ENCODE results near the gene HBD.

The HBD gene

DNA sequence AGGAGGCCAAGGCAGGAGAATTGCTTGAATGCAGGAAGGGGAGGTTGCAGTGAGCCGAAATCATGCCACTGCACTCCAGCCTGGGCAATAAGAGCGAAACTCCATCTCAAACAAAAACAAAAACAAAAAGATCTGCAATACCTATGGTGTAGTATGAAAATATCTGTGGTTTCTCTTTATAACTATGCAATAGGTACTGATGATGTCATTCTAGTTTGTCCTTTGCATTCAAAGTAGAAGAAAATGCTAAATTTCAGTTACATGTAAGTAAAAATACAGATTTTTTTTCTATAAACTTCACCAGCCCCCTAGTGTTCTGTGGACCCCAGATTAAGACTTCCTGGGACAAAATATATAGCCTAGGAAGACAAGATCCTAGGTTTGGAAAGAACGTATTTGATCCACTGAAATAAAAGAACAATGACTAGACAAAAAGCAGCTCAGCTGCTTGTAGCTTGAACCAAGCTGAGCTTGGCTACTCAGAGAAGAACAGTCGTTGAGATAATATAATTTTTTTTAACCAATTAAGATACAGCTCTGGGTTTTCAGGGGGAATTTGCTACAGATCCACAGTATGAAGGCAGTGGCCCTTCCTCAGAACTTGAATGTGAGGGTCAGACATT, 38.2 kb upstream of the HBD start:
- ChIA-PET CTCF (interaction anchor here (0.6 kb wide), 1 partner anchor 19 kb away, joined by 3 read pairs; no protein-coding TSS in a partner anchor), POLR2A (no interaction called here)
- no peak overlapping the region for H3K4me3 ChIP-seq (ENCODE audit: low read depth, low read length)
- no peak overlapping the region for H3K27ac ChIP-seq (ENCODE audit: extremely low read depth, low read depth, low read length)
- no peaks in the 10 kb centered on the region for H3K36me3 ChIP-seq (ENCODE audit: control insufficient read depth in 2 of 2, insufficient read depth in 1 of 2, low read length in 2 of 2)
- H3K9me3 ChIP-seq (ENCODE audit: control insufficient read depth, insufficient read depth, low read depth, low read length), result no peaks in the 10 kb centered on the region
- TF ChIP-seq ZNF146 (tag by site-specific recombination; IDR thresholded peaks at IDR 0.05) (no peak), ZNF133 (tag by site-specific recombination; IDR thresholded peaks at IDR 0.05) (no peak), ZNF768 (tag by site-specific recombination; IDR thresholded peaks at IDR 0.05) (no peak), ZNF24 (tag by site-specific recombination; IDR thresholded peaks at IDR 0.05) (no peak), ZNF175 (tag by site-specific recombination; IDR thresholded peaks at IDR 0.05) (no peak), ZNF792 (tag by site-specific recombination; IDR thresholded peaks at IDR 0.05) (no peak), ZNF549 (tag by site-specific recombination; IDR thresholded peaks at IDR 0.05) (no peak)
- no peaks in the 10 kb centered on the region for H3K4me1 ChIP-seq (ENCODE audit: control insufficient read depth, insufficient read depth, low read length)

DNA sequence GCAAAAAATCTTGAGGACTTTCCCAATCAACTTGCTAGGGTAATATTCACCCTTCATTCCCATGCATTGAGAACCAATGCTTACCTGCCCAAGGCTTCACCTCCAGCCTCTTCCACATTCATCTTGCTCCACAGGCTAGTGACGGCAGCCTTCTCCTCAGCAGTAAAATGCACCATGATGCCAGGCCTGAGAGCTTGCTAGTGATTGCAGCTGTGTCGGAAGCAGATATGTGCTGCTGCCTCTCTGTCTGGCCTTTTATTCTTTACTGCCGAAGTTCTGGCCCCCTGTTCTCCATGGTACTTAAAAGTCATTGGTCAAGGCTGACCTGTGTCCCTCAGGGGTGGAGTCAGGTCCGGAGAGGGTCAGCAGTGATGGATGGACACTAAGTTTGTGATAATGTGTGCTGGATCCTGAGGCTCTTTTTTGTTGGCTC, 35.4 kb upstream of the HBD start, which contains the start of gene HBE1:
HBE1 (minus strand) TSS at position 231 of the 433 bp plus-strand sequence; CDS start at position 176, 55 bp downstream.
- Histone ChIP-seq H3K4me3 (ENCODE audit: low read depth, low read length) (no peak within 1 kb of the TSS), H3K4me1 (ENCODE audit: control insufficient read depth, insufficient read depth, low read length) (no peaks in the 10 kb centered on the region), H3K9me3 (ENCODE audit: control insufficient read depth, insufficient read depth, low read depth, low read length) (no peaks in the 10 kb centered on the region), H3K36me3 (ENCODE audit: control insufficient read depth in 2 of 2, insufficient read depth in 1 of 2, low read length in 2 of 2) (no peaks in the 10 kb centered on the region), H3K27ac (ENCODE audit: extremely low read depth, low read depth, low read length) (no peak within 1 kb of the TSS)
- CTCF ChIA-PET, result no interaction called here
- POLR2A ChIA-PET, result no interaction called here
- TF ChIP-seq ZNF223 (tag by site-specific recombination; IDR thresholded peaks at IDR 0.05) (no peak), ZNF792 (tag by site-specific recombination; IDR thresholded peaks at IDR 0.05) (no peak)

DNA sequence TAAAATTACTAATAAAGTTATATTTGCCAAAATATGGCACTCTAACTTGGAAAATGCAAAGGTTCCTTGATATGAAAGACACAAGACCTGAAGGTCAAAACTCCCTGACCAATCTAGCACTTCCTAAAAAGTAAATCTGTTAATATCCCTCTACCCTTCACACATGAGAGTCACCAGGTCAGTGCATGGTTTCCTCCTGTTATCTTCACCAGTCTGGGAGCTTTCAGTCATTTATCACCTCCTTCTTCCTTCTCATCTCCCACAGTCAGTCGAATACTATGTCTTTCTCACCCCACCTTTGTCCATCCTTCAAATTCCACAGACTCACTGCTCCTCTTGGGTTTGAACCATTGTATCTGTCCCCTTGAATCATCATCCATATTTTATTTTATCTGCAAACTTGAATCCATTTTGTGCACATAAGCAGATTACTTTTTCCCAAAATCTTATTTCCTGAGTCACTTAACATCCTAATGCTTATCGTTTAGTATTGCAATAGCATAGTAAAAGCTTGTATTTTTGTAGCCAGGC, 32.8 kb upstream of the HBD start:
- Histone ChIP-seq H3K4me1 (ENCODE audit: control insufficient read depth, insufficient read depth, low read length) (no peaks in the 10 kb centered on the region), H3K4me3 (ENCODE audit: low read depth, low read length) (no peak overlapping the region), H3K27ac (ENCODE audit: extremely low read depth, low read depth, low read length) (no peak overlapping the region), H3K9me3 (ENCODE audit: control insufficient read depth, insufficient read depth, low read depth, low read length) (no peaks in the 10 kb centered on the region), H3K36me3 (ENCODE audit: control insufficient read depth in 2 of 2, insufficient read depth in 1 of 2, low read length in 2 of 2) (no peaks in the 10 kb centered on the region)
- ChIA-PET CTCF (no interaction called here), POLR2A (no interaction called here)
- TF ChIP-seq ZNF571 (tag by site-specific recombination; IDR thresholded peaks at IDR 0.05) (no peak), ZNF621 (tag by site-specific recombination; IDR thresholded peaks at IDR 0.05) (no peak), SP2 (tag by site-specific recombination; IDR thresholded peaks at IDR 0.05) (no peak), ZNF544 (tag by site-specific recombination; IDR thresholded peaks at IDR 0.05) (no peak), KLF1 (tag by site-specific recombination; IDR thresholded peaks at IDR 0.05) (no peak), ZNF248 (tag by site-specific recombination; IDR thresholded peaks at IDR 0.05) (no peak), ZNF174 (tag by site-specific recombination; IDR thresholded peaks at IDR 0.05) (no peak), ZNF391 (tag by site-specific recombination; IDR thresholded peaks at IDR 0.05; ENCODE audit: borderline replicate concordance, low read depth) (no peak), GLIS2 (tag by site-specific recombination; IDR thresholded peaks at IDR 0.05) (no peak), SETDB1 (IDR thresholded peaks at IDR 0.05; ENCODE audit: insufficient read length, low read length) (no peak), ZNF660 (tag by site-specific recombination; IDR thresholded peaks at IDR 0.05) (no peak)
- TF ChIP-seq, protein P1, sequence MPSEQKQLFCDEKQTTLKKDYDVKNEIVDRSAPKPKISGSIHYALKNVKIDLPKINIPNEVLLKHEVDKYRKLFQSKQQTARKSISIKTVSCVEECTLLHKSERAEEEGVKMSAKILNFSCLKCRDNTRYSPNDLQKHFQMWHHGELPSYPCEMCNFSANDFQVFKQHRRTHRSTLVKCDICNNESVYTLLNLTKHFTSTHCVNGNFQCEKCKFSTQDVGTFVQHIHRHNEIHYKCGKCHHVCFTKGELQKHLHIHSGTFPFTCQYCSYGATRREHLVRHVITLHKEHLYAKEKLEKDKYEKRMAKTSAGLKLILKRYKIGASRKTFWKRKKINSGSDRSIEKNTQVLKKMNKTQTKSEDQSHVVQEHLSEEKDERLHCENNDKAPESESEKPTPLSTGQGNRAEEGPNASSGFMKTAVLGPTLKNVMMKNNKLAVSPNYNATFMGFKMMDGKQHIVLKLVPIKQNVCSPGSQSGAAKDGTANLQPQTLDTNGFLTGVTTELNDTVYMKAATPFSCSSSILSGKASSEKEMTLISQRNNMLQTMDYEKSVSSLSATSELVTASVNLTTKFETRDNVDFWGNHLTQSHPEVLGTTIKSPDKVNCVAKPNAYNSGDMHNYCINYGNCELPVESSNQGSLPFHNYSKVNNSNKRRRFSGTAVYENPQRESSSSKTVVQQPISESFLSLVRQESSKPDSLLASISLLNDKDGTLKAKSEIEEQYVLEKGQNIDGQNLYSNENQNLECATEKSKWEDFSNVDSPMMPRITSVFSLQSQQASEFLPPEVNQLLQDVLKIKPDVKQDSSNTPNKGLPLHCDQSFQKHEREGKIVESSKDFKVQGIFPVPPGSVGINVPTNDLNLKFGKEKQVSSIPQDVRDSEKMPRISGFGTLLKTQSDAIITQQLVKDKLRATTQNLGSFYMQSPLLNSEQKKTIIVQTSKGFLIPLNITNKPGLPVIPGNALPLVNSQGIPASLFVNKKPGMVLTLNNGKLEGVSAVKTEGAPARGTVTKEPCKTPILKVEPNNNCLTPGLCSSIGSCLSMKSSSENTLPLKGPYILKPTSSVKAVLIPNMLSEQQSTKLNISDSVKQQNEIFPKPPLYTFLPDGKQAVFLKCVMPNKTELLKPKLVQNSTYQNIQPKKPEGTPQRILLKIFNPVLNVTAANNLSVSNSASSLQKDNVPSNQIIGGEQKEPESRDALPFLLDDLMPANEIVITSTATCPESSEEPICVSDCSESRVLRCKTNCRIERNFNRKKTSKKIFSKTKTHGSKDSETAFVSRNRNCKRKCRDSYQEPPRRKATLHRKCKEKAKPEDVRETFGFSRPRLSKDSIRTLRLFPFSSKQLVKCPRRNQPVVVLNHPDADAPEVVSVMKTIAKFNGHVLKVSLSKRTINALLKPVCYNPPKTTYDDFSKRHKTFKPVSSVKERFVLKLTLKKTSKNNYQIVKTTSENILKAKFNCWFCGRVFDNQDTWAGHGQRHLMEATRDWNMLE (tag by site-specific recombination; conservative IDR thresholded peaks at IDR 0.05; ENCODE audit: low read depth), result no peak
- TF ChIP-seq, protein P2, sequence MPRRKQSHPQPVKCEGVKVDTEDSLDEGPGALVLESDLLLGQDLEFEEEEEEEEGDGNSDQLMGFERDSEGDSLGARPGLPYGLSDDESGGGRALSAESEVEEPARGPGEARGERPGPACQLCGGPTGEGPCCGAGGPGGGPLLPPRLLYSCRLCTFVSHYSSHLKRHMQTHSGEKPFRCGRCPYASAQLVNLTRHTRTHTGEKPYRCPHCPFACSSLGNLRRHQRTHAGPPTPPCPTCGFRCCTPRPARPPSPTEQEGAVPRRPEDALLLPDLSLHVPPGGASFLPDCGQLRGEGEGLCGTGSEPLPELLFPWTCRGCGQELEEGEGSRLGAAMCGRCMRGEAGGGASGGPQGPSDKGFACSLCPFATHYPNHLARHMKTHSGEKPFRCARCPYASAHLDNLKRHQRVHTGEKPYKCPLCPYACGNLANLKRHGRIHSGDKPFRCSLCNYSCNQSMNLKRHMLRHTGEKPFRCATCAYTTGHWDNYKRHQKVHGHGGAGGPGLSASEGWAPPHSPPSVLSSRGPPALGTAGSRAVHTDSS (tag by site-specific recombination; IDR thresholded peaks at IDR 0.05), result no peak
- TF ChIP-seq, protein P3, sequence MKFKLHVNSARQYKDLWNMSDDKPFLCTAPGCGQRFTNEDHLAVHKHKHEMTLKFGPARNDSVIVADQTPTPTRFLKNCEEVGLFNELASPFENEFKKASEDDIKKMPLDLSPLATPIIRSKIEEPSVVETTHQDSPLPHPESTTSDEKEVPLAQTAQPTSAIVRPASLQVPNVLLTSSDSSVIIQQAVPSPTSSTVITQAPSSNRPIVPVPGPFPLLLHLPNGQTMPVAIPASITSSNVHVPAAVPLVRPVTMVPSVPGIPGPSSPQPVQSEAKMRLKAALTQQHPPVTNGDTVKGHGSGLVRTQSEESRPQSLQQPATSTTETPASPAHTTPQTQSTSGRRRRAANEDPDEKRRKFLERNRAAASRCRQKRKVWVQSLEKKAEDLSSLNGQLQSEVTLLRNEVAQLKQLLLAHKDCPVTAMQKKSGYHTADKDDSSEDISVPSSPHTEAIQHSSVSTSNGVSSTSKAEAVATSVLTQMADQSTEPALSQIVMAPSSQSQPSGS (tag by site-specific recombination; IDR thresholded peaks at IDR 0.05; ENCODE audit: low read depth), result no peak

Measured in HEK293 (cell line).